Kidney (tissue), 14 donors: Measurements from ENCODE around the gene TMEM184C. TPM values are rescaled to one million over a fixed set of nuclear protein-coding genes. Genes with fewer than 3 reads are reported as not detected.

Source experiments
- DNase-seq, 5 donors: peaks; one replicate each; pipeline ENCODE4 v3.0.0-alpha.2; 2013 to 2020
- FAIRE-seq: peaks from 2 replicates; lab custom pipeline; 2012; peaks lifted over from hg19 to GRCh38; lab: Jason Lieb, UNC
- H3K27ac ChIP-seq, 2 donors: one replicate each; pipeline ENCODE4 v1.7.0; 2013; ENCODE audit warnings: low read depth in 2 of 2, low read length in 2 of 2, inconsistent platforms in 1 of 2
- H3K27me3 ChIP-seq: one replicate; pipeline ENCODE4 v1.7.1; 2013; ENCODE audit warnings: low read length, inconsistent platforms; ENCODE audit not compliant: control insufficient read depth, insufficient read depth
- H3K36me3 ChIP-seq, 3 donors: one replicate each; pipeline versions ENCODE4 v1.7.0 to v1.7.1; 2013; ENCODE audit warnings: low read length in 3 of 3, control low read depth in 1 of 3, inconsistent platforms in 1 of 3; ENCODE audit not compliant: insufficient read depth in 3 of 3, control insufficient read depth in 2 of 3
- H3K4me1 ChIP-seq, 3 donors: one replicate each; pipeline versions ENCODE4 v1.7.0 to v1.7.1; 2013; ENCODE audit warnings: low read length in 3 of 3, inconsistent platforms in 1 of 3, low read depth in 1 of 3; ENCODE audit not compliant: control insufficient read depth in 2 of 3, insufficient read depth in 2 of 3
- H3K4me3 ChIP-seq, 3 donors: one replicate each; pipeline versions ENCODE4 v1.7.0 to v1.8.1; 2013; ENCODE audit warnings: low read length in 3 of 3, control low read depth in 1 of 3, inconsistent platforms in 1 of 3
- H3K9ac ChIP-seq, 3 donors: one replicate each; pipeline versions ENCODE4 v1.7.0 to v1.7.1; 2013; ENCODE audit warnings: low read length in 3 of 3, control low read depth in 1 of 3, inconsistent platforms in 1 of 3
- H3K9me3 ChIP-seq, 3 donors: one replicate each; pipeline versions ENCODE4 v1.7.0 to v1.7.1; 2013; ENCODE audit warnings: low read length in 3 of 3, control low read depth in 1 of 3, inconsistent platforms in 1 of 3; ENCODE audit not compliant: control insufficient read depth in 2 of 3, insufficient read depth in 1 of 3
- intact Hi-C: fragments of 100-400 bp; cut with DNase I; formaldehyde crosslinking; loops from one replicate; pipeline ENCODE4 v1.11.1; 2022
- polyA plus RNA-seq: library from polyadenylated mRNA; stranded (reverse); fragments of 350-450 nt; fragmentation: Illumina TruSeq; extraction: RNeasy Lipid Tissue Mini Kit (QIAGEN cat#74804); gene quantifications from one replicate; pipeline ENCODE4 v1.2.3, GENCODE V29; 2014; ENCODE audit warnings: low read depth, low replicate concordance; ENCODE audit not compliant: insufficient read depth
- total RNA-seq: library from RNA; stranded (reverse); fragmentation: NEBNext Ultra II Directional; extraction: Animal tissue kit (Norgen Biotek cat#: 25700); gene quantifications from one replicate; pipeline ENCODE4 v1.2.1, GENCODE V29; 2021
- TF ChIP-seq, protein P1 (sequence below): IDR thresholded peaks from 3 replicates; pipeline ENCODE4 v1.5.1; 2012; ENCODE audit warnings: mild to moderate bottlenecking, moderate library complexity, borderline replicate concordance; ENCODE audit not compliant: insufficient read depth; ENCODE audit errors: extremely low read depth
- donor health status: control.
- donor health status: control.
- donor health status: control.
- donor health status: control.
- donor health status: control.
- donor health status: DM: yes; HTN: yes; CAD: no.
- donor health status: Normal renal cell carcinoma (clear cell type).

The TMEM184C gene
- total and polyA plus RNA-seq, 2 donors from 2014 or later, result 16.2 to 33.7 TPM

- no peak overlapping the region for H3K27ac ChIP-seq
- H3K4me3 ChIP-seq, result no peak overlapping the region
- peaks cover 0 to 3% (median 2%) of the 10 kb centered on the region in 3 donors for H3K4me1 ChIP-seq
- H3K9ac ChIP-seq, result peak overlapping the region in 1 of 3 donors; percentile 16
- H3K9me3 ChIP-seq, result no peaks in the 10 kb centered on the region
- DNase-seq (no peak), FAIRE-seq (no peak)
- TF ChIP-seq, protein P1, sequence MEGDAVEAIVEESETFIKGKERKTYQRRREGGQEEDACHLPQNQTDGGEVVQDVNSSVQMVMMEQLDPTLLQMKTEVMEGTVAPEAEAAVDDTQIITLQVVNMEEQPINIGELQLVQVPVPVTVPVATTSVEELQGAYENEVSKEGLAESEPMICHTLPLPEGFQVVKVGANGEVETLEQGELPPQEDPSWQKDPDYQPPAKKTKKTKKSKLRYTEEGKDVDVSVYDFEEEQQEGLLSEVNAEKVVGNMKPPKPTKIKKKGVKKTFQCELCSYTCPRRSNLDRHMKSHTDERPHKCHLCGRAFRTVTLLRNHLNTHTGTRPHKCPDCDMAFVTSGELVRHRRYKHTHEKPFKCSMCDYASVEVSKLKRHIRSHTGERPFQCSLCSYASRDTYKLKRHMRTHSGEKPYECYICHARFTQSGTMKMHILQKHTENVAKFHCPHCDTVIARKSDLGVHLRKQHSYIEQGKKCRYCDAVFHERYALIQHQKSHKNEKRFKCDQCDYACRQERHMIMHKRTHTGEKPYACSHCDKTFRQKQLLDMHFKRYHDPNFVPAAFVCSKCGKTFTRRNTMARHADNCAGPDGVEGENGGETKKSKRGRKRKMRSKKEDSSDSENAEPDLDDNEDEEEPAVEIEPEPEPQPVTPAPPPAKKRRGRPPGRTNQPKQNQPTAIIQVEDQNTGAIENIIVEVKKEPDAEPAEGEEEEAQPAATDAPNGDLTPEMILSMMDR, result no peak
- intact Hi-C loops, result no loop called here
- H3K36me3 ChIP-seq, result peaks cover 0 to 4% (median 0%) of the 10 kb centered on the region in 3 donors
- no peaks in the 10 kb centered on the region for H3K27me3 ChIP-seq
Observed at GRCh38 chr4:147678106-147678505, 60.9 kb downstream of the TMEM184C start.

DNA sequence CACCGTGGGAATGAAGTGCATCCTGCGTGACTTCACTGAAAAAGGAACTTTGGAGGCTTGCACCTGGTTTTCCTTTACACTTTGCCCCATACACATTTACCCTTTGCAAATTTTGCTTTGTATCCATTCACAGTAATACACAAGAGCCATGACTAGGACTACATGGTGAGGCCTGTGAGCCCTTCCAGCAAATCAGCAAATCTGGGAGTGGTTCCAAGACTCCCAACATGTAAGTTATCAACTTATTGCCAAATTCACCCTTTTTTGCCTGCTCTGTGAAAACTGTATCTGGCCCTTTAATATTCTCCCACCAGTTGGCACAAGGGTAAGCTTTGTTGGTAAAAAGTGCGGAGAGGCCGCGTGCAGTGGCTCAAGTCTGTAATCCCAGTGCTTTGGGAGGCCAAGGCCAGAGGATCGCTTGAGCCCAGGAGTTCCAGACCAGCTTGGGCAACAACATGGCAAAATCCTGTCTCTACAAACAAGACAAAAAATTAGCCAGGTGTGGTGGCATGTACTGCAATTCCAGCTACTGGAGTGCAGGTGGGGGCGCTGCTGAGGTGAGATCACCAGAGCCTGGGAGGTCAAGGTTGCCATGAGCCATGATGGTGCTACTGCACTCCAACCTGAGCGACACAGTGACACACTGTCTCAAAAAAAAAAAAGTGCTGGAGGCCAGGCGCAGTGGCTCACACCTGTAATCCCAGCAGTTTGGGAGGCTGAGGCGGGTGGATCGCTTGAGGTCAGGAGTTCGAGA, 61.8 kb downstream of the TMEM184C start:
- Histone ChIP-seq H3K27me3 (no peaks in the 10 kb centered on the region), H3K9ac (no peak overlapping the region), H3K36me3 (peaks cover 0 to 4% (median 0%) of the 10 kb centered on the region in 3 donors), H3K9me3 (no peaks in the 10 kb centered on the region), H3K27ac (no peak overlapping the region), H3K4me1 (peaks cover 0 to 3% (median 2%) of the 10 kb centered on the region in 3 donors), H3K4me3 (no peak overlapping the region)
- no peak for DNase-seq
- FAIRE-seq, result no peak
- TF ChIP-seq, protein P1, result no peak
- intact Hi-C loops, result no loop called here

GRCh38 chr4:147682755-147683154, 65.6 kb downstream of the TMEM184C start:
- peaks cover 0 to 9% (median 3%) of the 10 kb centered on the region in 3 donors for H3K4me1 ChIP-seq
- no peak overlapping the region for H3K27ac ChIP-seq
- intact Hi-C loops, result no loop called here
- peak overlapping the region; percentile 43 to 90 (median 73) for H3K4me3 ChIP-seq
- no peak for DNase-seq
- peak overlapping the region in 2 of 3 donors; percentile 74 to 81 for H3K9ac ChIP-seq
- H3K27me3 ChIP-seq, result no peaks in the 10 kb centered on the region
- no peaks in the 10 kb centered on the region for H3K9me3 ChIP-seq
- TF ChIP-seq, protein P1, result no peak
- H3K36me3 ChIP-seq, result peaks cover 0 to 4% (median 0%) of the 10 kb centered on the region in 3 donors
- no peak for FAIRE-seq
